ENCODE results near the gene GRM8. TPM values are rescaled to one million over a fixed set of nuclear protein-coding genes. Genes with fewer than 3 reads are reported as not detected.

The GRM8 gene
- total RNA-seq, 1 experiment from 2014 or later, result 1.8 TPM

GRCh38 chr7:127254163-127254684 lies 1.5 kb upstream of the GRM8 start:
- Histone ChIP-seq H3K9ac (ENCODE audit: extremely low read depth, insufficient read length, low read length) (no peak overlapping the region), H3K4ac (ENCODE audit: low read depth, low read length) (no peak overlapping the region), H2AK5ac (ENCODE audit: insufficient read length, low read length) (no peak overlapping the region), H3K27me3 (ENCODE audit: insufficient read depth, low read length) (peaks cover 36% of the 10 kb centered on the region), H3K9me3 (ENCODE audit: control insufficient read depth, low read depth, low read length) (no peaks in the 10 kb centered on the region), H3K27ac (ENCODE audit: insufficient read length, low read depth, low read length) (no peak overlapping the region), H2BK5ac (ENCODE audit: insufficient read length, low read length) (no peak overlapping the region), H2BK20ac (ENCODE audit: low read depth, low read length, poor library complexity, severe bottlenecking) (no peak overlapping the region), H3K56ac (ENCODE audit: insufficient read length, low read depth, low read length) (no peak overlapping the region), H4K20me1 (ENCODE audit: control insufficient read depth, insufficient read depth, insufficient read length) (no peaks in the 10 kb centered on the region), H2BK12ac (ENCODE audit: insufficient read length, low read depth, low read length) (no peak overlapping the region), H3K4me1 (ENCODE audit: insufficient read depth, low read length) (no peaks in the 10 kb centered on the region; the same call in 1 of the 2 replicates), H3K18ac (ENCODE audit: insufficient read length, low read depth, low read length) (no peak overlapping the region), H3K79me1 (ENCODE audit: insufficient read depth, low read depth, low read length, poor library complexity, severe bottlenecking) (no peaks in the 10 kb centered on the region), H3K14ac (ENCODE audit: insufficient read depth, low read length) (no peak overlapping the region), H3K79me2 (ENCODE audit: insufficient read depth, low read length) (no peaks in the 10 kb centered on the region), H2BK15ac (ENCODE audit: low read depth, low read length) (no peak overlapping the region), H4K8ac (replicated peaks; ENCODE audit: insufficient read length, low read depth, low read length) (no peak overlapping the region), H4K5ac (ENCODE audit: insufficient read length, low read depth, low read length) (no peak overlapping the region), H4K91ac (ENCODE audit: insufficient read length, low read depth, low read length) (no peak overlapping the region), H3K4me2 (ENCODE audit: insufficient read depth, insufficient read length, low read length) (peak overlapping the region; percentile 82), H3K23me2 (ENCODE audit: insufficient read length, low read depth, low read length, poor library complexity, severe bottlenecking) (peaks cover 24% of the 10 kb centered on the region), H3T11ph (ENCODE audit: low read length) (no peak overlapping the region), H2BK120ac (ENCODE audit: low read depth, low read length, poor library complexity, severe bottlenecking) (no peak overlapping the region), H3K23ac (ENCODE audit: insufficient read length, low read depth, low read length) (no peak overlapping the region), H2AFZ (ENCODE audit: low read length) (no peak overlapping the region)
- peaks cover 84% of the 10 kb centered on the region for H3K27me3 Mint-ChIP-seq (ENCODE audit: low read depth)
- H3K4me3 Mint-ChIP-seq, result peak overlapping the region; percentile 77 to 90
- TF ChIP-seq, protein P1, sequence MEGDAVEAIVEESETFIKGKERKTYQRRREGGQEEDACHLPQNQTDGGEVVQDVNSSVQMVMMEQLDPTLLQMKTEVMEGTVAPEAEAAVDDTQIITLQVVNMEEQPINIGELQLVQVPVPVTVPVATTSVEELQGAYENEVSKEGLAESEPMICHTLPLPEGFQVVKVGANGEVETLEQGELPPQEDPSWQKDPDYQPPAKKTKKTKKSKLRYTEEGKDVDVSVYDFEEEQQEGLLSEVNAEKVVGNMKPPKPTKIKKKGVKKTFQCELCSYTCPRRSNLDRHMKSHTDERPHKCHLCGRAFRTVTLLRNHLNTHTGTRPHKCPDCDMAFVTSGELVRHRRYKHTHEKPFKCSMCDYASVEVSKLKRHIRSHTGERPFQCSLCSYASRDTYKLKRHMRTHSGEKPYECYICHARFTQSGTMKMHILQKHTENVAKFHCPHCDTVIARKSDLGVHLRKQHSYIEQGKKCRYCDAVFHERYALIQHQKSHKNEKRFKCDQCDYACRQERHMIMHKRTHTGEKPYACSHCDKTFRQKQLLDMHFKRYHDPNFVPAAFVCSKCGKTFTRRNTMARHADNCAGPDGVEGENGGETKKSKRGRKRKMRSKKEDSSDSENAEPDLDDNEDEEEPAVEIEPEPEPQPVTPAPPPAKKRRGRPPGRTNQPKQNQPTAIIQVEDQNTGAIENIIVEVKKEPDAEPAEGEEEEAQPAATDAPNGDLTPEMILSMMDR (conservative IDR thresholded peaks at IDR 0.05), result peak; percentile 3; the same call in 1 of the 3 replicates
- DNase-seq, result no peak
- H3K36me3 Mint-ChIP-seq (ENCODE audit: insufficient read depth in 1 of 3, low read depth in 3 of 3), result no peaks in the 10 kb centered on the region; a peak in 1 of 7 replicates
- WGBS (ENCODE audit: extremely low coverage, insufficient read length, low lambda C conversion rate), result no CpG with 5 or more reads among the region's 11 CpGs
- H3K27ac Mint-ChIP-seq, result no peak overlapping the region
- peaks cover 0 to 2% of the 10 kb centered on the region in 2 experiments; a peak in 1 of 5 replicates for H3K9me3 Mint-ChIP-seq
- H3K4me1 Mint-ChIP-seq, result peaks cover 10 to 18% of the 10 kb centered on the region in 2 experiments

Data from H9 (cell line).